Measurements from ENCODE around the gene TRPV5. TPM values are rescaled to one million over a fixed set of nuclear protein-coding genes. Genes with fewer than 3 reads are reported as not detected.

The TRPV5 gene
- total RNA-seq, 4 donors from 2014 or later = 0.31 TPM; not detected in 3

GRCh38 chr7:142892951-142893350 lies 40.6 kb downstream of the TRPV5 start:
- H3K27me3 ChIP-seq = peaks cover 42% of the 10 kb centered on the region
- TF ChIP-seq CTCF (IDR thresholded peaks at IDR 0.05) (no peak), POLR2AphosphoS5 (IDR thresholded peaks at IDR 0.05) (no peak), EP300 (IDR thresholded peaks at IDR 0.05) (no peak), POLR2A (IDR thresholded peaks at IDR 0.05) (no peak)
- ATAC-seq = no peak
- no peaks in the 10 kb centered on the region for H3K4me1 ChIP-seq
- H3K36me3 ChIP-seq = no peaks in the 10 kb centered on the region
- no peak overlapping the region for H3K27ac ChIP-seq
- 75 to 100% methylated on average over 1 to 3 of the region's 5 CpGs for WGBS, 2 donors (ENCODE audit: low coverage in 1 of 2)
- no peaks in the 10 kb centered on the region for H3K9me3 ChIP-seq
- no peak overlapping the region for H3K4me3 ChIP-seq

- no peaks in the 10 kb centered on the region for H3K36me3 ChIP-seq
- TF ChIP-seq EP300 (IDR thresholded peaks at IDR 0.05) (no peak), POLR2A (IDR thresholded peaks at IDR 0.05) (no peak), CTCF (IDR thresholded peaks at IDR 0.05) (no peak), POLR2AphosphoS5 (IDR thresholded peaks at IDR 0.05) (no peak)
- no peak overlapping the region for H3K4me3 ChIP-seq
- peaks cover 36% of the 10 kb centered on the region for H3K27me3 ChIP-seq
- WGBS, 2 donors (ENCODE audit: low coverage in 1 of 2) = 58 to 62% methylated on average over 4 to 5 of the region's 10 CpGs
- H3K27ac ChIP-seq = no peak overlapping the region
- ATAC-seq = no peak
- no peaks in the 10 kb centered on the region for H3K9me3 ChIP-seq
- no peaks in the 10 kb centered on the region for H3K4me1 ChIP-seq
These were observed 42.0 kb downstream of the TRPV5 start for GRCh38 chr7:142891490-142892082.

GRCh38 chr7:142890874-142891485 lies 42.6 kb downstream of the TRPV5 start:
- WGBS, 2 donors (ENCODE audit: low coverage in 1 of 2) = 60 to 79% methylated on average over 9 to 12 of the region's 12 CpGs
- Histone ChIP-seq H3K9me3 (no peaks in the 10 kb centered on the region), H3K4me1 (no peaks in the 10 kb centered on the region), H3K4me3 (no peak overlapping the region), H3K27me3 (peaks cover 36% of the 10 kb centered on the region), H3K27ac (no peak overlapping the region), H3K36me3 (no peaks in the 10 kb centered on the region)
- TF ChIP-seq POLR2AphosphoS5 (IDR thresholded peaks at IDR 0.05) = no peak
- TF ChIP-seq CTCF (IDR thresholded peaks at IDR 0.05) = no peak
- TF ChIP-seq EP300 (IDR thresholded peaks at IDR 0.05) = no peak
- ATAC-seq = no peak

GRCh38 chr7:142889816-142890215 lies 43.7 kb downstream of the TRPV5 start:
- no CpG with 5 or more reads among the region's 3 CpGs for WGBS, 2 donors (ENCODE audit: low coverage in 1 of 2)
- Histone ChIP-seq H3K9me3 (no peaks in the 10 kb centered on the region), H3K4me3 (no peak overlapping the region), H3K4me1 (no peaks in the 10 kb centered on the region), H3K27ac (no peak overlapping the region), H3K27me3 (peaks cover 37% of the 10 kb centered on the region), H3K36me3 (no peaks in the 10 kb centered on the region)
- TF ChIP-seq EP300 (IDR thresholded peaks at IDR 0.05) = no peak
- no peak for ATAC-seq

GRCh38 chr7:142887282-142888015 lies 46.1 kb downstream of the TRPV5 start:
- no peaks in the 10 kb centered on the region for H3K9me3 ChIP-seq
- no peak for TF ChIP-seq POLR2A (IDR thresholded peaks at IDR 0.05)
- TF ChIP-seq POLR2AphosphoS5 (IDR thresholded peaks at IDR 0.05) = no peak
- TF ChIP-seq CTCF (IDR thresholded peaks at IDR 0.05) = no peak
- TF ChIP-seq EP300 (IDR thresholded peaks at IDR 0.05) = no peak
- no peak overlapping the region for H3K27ac ChIP-seq
- ATAC-seq = no peak
- H3K4me3 ChIP-seq = no peak overlapping the region
- WGBS, 2 donors (ENCODE audit: low coverage in 1 of 2) = 89 to 96% methylated on average over 6 to 10 of the region's 12 CpGs
- no peaks in the 10 kb centered on the region for H3K4me1 ChIP-seq
- peaks cover 48% of the 10 kb centered on the region for H3K27me3 ChIP-seq
- H3K36me3 ChIP-seq = no peaks in the 10 kb centered on the region
